HG03064 (cell line): ENCODE data around the gene BRI3.
"Not testable (repeated sequence)": the region's sequence is repeated elsewhere in the genome, so short reads cannot be mapped to it uniquely, and the experiment has no call there.

ENCODE experiments used
- ATAC-seq: cut with Tn5 transposase; IDR thresholded peaks from one replicate; pipeline ENCODE4 v1.9.1; 2021; ENCODE audit warnings: low read depth; ENCODE audit not compliant: unreplicated experiment

Gene BRI3

GRCh38 chr7:98303906-98304305, 22.4 kb downstream of the BRI3 start:
- no peak for ATAC-seq

DNA sequence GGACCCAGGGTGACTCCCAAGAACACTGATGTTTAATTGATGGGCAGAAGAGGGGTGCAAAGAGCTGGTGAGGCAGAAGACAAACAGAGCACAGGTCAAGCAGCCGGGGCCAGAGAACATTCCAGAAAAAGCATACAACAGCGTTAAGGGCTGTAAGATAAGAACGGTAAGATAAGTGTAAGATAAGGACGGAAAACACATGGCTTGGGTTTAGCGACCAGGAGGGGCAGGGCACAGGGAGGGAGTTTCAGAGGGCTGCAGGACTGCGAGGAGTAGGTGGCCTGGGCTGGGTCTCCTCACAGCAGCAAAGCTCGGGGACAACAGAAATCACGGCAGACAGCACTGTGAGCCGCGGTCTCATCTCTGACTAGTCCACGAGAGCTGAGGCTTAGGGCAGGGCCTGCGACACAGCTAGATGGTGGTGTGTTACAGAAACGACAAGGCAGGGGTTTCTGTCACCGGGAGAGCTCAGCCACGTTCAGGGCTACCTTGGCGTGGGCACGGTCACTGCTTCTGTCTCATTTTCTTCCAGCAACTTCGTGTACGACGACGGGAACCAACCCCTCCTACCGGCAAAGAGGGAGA, 24.6 kb downstream of the BRI3 start:
- ATAC-seq = no peak

DNA sequence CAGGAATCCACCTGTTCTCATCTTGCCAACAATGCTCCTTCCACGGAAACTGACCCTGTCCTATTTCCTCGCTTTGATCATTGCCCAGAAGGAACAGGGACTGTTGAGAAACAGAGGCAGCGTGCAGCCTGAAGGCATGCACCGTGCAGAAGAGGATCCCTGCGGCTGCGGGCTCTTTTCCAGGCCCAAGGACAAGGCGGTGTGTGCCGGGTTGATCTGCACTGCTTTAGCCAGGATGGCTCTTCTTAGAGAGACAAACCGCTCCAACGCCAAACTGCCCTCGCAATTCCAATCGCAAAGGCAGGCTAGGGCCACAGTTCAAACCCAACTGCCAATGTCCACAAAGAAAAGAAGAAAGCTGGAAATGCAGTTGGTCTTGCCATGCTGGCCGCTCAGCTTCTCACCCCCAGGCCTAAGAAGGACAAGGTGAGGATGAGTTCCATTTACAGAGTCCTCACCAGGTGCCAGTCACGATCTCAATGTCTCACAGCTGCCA, 26.5 kb downstream of the BRI3 start:
- no peak for ATAC-seq

- ATAC-seq = no peak
Measured at GRCh38 chr7:98309566-98309965, 28.1 kb downstream of the BRI3 start.

- no peak for ATAC-seq
Measured at GRCh38 chr7:98312201-98312600, 30.7 kb downstream of the BRI3 start.

- no peak for ATAC-seq
Measured at GRCh38 chr7:98314469-98314868, 33.0 kb downstream of the BRI3 start.

- peak; percentile 77 for ATAC-seq
Measured at GRCh38 chr7:98315318-98315993, 34.0 kb downstream of the BRI3 start.

DNA sequence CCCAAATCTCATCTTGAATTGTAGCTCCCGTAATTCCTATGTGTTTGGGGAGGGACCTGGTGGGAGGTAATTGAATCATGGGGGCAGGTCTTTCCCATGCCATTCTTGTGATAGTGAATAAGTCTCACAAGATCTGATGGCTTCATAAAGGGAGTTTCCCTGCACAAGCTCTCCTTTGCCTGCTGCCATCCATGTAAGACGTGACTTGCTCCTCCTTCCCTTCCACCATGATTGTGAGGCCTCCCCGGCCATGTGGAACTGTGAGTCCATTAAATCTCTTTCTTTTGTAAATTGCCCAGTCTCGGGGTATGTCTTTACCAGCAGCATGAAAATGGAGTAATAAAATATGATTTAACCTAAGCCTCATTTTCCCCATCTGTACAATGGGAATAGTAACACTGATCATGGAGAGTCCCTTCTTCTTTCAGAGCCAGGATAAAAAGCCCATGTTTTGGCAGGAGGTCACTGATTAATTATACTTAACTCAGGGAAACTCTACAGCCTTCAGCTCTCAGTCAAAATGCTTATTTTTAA, 34.6 kb downstream of the BRI3 start:
- not testable (repeated sequence) for ATAC-seq

- ATAC-seq = no peak
Measured at GRCh38 chr7:98317366-98318040, 36.0 kb downstream of the BRI3 start.

DNA sequence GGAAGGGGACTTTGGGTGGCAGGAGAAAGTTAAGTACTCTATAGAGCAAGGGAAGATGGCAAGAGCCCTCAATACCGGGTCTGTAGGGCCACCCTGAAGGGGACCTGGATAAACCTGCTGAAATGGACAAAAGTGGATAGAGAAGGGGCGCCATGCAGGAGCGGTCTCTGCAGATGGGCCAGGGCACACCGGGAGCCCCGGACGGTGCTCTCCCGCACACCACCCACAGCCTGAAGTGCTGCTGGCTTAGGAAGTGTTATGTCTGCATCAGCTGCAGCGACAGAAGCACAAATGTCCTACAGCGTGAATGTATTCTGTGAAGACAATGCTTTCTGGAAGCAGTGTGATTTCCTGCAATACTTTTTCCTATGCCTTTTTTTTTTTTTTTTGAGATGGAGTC, 37.7 kb downstream of the BRI3 start:
- no peak for ATAC-seq

DNA sequence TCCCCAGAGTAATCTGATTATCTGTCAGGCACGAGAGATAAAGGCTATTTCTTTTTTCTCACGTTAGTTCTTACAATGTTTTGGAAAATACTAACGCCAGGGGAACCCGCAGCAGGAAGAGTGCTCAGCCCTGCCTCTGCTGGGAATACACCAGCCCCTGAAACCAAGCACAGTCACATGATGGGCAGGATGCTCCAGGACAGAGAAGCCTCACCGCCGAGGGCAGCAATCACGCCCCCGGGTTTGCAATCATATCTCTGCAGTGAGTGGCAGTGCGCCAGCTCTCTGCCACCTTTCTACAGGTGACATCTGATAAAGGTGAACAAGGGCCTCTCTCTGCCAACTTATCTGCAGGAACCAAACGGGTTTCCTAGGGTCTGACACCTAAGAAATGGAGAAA, 39.8 kb downstream of the BRI3 start:
- no peak for ATAC-seq

DNA sequence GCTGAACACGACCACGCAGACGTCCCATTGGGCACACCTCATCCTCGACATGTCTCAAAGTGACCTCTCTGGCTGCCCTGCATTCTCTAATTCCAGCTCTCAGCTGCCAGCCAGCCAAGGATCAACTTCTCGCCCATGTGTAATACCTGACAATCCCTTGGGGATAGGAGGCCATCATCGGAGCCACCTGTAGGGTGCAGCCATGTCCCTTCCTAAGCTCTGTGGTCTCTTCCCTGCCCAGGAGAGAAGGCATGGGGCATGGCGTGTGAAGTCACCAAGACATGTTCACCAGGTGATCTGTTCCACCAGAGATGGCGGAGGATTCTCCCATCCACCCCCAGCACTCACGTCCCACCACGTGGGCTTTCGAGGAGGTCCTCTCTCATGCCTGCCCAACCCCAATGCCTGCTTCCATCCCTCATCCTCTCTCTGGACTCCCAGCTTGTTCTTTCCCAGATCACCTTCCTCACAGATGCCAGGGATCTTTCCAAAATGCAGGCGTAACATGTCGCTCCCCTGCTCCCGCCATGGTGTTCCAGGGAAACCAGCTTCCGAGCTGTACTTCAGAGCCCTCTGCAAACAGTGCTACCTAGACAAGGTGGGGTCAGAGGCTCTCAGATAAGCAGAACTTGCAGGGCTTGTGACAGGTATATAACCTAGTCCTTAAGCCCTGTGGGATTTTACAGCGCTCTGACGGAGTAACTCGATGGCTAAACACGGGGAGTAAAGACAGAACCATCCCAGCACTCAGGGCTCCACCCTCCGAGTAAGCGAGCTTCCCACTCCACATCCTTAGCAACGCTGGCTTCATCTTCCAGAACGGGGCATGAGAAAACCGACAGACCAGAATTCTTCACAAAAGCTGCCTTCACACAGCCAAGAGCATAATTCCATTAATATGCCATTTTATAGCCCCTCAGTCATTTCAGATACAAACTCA, 41.1 kb downstream of the BRI3 start:
- no peak for ATAC-seq

GRCh38 chr7:98323597-98324322, 42.3 kb downstream of the BRI3 start:
- ATAC-seq = no peak

- ATAC-seq = no peak
Measured at GRCh38 chr7:98324782-98325181, 43.3 kb downstream of the BRI3 start.

DNA sequence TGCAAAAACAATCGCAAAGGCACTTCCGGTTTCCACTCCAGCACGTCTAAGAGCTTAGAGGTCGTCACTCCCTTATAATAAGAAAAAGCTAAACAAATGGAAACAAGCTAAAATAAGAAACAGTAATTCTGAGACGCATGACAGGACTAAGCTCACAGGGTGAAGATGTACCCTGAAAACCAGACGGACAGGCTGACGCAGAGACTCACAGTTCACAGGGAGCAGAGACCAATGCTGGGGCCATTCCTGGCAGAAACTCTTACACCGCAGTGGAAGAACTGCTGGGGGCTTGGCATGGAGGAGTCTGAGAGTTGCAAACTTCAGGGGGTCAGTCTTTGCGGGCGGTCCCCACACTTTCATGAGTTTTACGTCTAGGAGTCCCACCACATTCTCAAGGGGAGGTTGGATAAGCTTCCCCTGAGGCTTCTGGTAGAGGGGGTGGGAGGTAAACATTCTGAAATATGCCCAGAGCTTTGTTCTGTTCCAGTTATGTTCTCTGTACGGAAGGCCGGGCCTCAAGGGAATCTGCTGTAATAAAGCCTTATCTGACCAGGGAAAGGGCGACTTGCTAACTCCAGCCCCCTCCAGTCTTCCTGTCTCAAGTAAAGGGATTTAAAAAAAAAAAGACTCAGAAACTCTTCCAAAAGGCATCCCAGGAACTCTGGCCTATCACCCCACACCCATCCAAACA, 47.8 kb downstream of the BRI3 start:
- ATAC-seq = no peak

- no peak for ATAC-seq
Measured at GRCh38 chr7:98329791-98330373, 48.4 kb downstream of the BRI3 start.

- no peak for ATAC-seq
Measured at GRCh38 chr7:98330926-98331529, 49.5 kb downstream of the BRI3 start.

DNA sequence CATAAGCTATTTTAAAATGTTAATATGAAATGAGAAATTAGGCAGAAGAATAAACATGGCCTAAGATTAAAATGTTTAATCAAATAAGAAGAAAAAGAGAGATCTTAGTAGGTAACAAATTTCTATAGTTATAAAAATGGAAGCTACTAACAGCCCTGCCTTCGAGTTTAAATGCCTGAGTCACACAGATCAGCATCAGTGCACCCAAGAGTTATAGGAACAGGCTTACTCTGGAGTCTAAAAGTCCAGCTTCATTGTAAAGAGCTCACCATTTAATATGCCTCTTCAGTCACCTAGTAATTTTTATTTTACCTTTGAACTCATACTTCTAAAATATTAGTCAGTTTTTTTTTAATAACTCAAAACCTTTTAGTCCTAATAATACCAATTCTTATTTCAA, 52.6 kb downstream of the BRI3 start:
- no peak for ATAC-seq
